ENCODE results near the gene CSF1. TPM values are rescaled to one million over a fixed set of nuclear protein-coding genes. Genes with fewer than 3 reads are reported as not detected.

The CSF1 gene
- total and polyA plus RNA-seq, 2 of the 13 experiments (the other 11 are each of a cell fraction or from before 2014, with no cell fraction given), result 4.6 to 13.3 TPM

- Histone ChIP-seq H3K79me2 (ENCODE audit: insufficient read depth, low read length) (peaks cover 28% of the 10 kb centered on the region), H3K27ac (ENCODE audit: extremely low read length, insufficient read depth, low read length) (no peak overlapping the region), H3K9me3 (ENCODE audit: low read length) (no peaks in the 10 kb centered on the region), H4K20me1 (ENCODE audit: insufficient read depth, low read length) (no peaks in the 10 kb centered on the region), H3K4me3 (replicated peaks in 1 of 3; ENCODE audit: insufficient read depth in 1 of 3, low read depth in 2 of 3, low read length in 3 of 3) (peak overlapping the region; percentile 73 to 85 (median 81); a peak in 4 of 6 replicates), H3K9ac (ENCODE audit: insufficient read depth, low read depth, low read length) (peak overlapping the region; percentile 32; the same call in 1 of the 2 replicates), H3K27me3 (ENCODE audit: control insufficient read depth in 1 of 2, insufficient read depth in 2 of 2, low read length in 2 of 2) (peaks cover 3 to 29% of the 10 kb centered on the region in 2 experiments), H3K36me3 (replicated peaks in 1 of 2; ENCODE audit: control insufficient read depth in 1 of 2, insufficient read depth in 2 of 2, low read length in 2 of 2) (peaks cover 0 to 5% of the 10 kb centered on the region in 2 experiments; a peak in 3 of 5 replicates), H3K4me1 (ENCODE audit: insufficient read depth, low read length) (peaks cover 61% of the 10 kb centered on the region), H3K4me2 (ENCODE audit: low read depth, low read length) (peak overlapping the region; percentile 78), H2AFZ (ENCODE audit: low read length) (no peak overlapping the region)
- ATAC-seq (no peak), FAIRE-seq (no peak), DNase-seq (ENCODE audit: low spot score) (no peak)
- ChIA-PET CTCF (ENCODE audit: low intra/inter-chr PET ratio, low total read pairs) (no interaction called here), POLR2A (interaction anchor here (2.5 kb wide), 1 partner anchor 72 kb away, joined by 8 read pairs; the partner anchor contains the start of gene AHCYL1)
- in situ Hi-C loops (cut with HindIII; ENCODE audit: extremely low pct_ligation_motif_present, low pct_unique_long_range_greater_than_20kb), result no loop called here
- TF ChIP-seq ZNF768 (CRISPR knock-in tag; IDR thresholded peaks at IDR 0.05) (peak; percentile 81), ZNF224 (CRISPR knock-in tag; IDR thresholded peaks at IDR 0.05) (no peak)
- intact Hi-C loops (cut with micrococcal nuclease; ENCODE audit: unreplicated experiment), result loop anchor here (5.0 kb wide), 2 partner anchors 120 to 135 kb away; no protein-coding TSS in a partner anchor
- WGBS (ENCODE audit: low lambda C conversion rate), result 62% methylated on average over 4 of the region's 4 CpGs
- TSS peak; percentile 43 for BruUV-seq (replicated peaks)
Measured at GRCh38 chr1:109912214-109912861, 1.7 kb downstream of the CSF1 start.

GRCh38 chr1:109912873-109913272, 2.2 kb downstream of the CSF1 start:
- Histone ChIP-seq H3K27ac (ENCODE audit: extremely low read length, insufficient read depth, low read length) (no peak overlapping the region), H3K9ac (ENCODE audit: insufficient read depth, low read depth, low read length) (no peak overlapping the region), H3K36me3 (replicated peaks in 1 of 2; ENCODE audit: control insufficient read depth in 1 of 2, insufficient read depth in 2 of 2, low read length in 2 of 2) (peaks cover 0 to 10% of the 10 kb centered on the region in 2 experiments; a peak in 3 of 5 replicates), H3K9me3 (ENCODE audit: low read length) (no peaks in the 10 kb centered on the region), H3K27me3 (ENCODE audit: control insufficient read depth in 1 of 2, insufficient read depth in 2 of 2, low read length in 2 of 2) (peaks cover 2 to 24% of the 10 kb centered on the region in 2 experiments), H3K4me1 (ENCODE audit: insufficient read depth, low read length) (peaks cover 61% of the 10 kb centered on the region), H3K4me3 (replicated peaks in 1 of 3; ENCODE audit: insufficient read depth in 1 of 3, low read depth in 2 of 3, low read length in 3 of 3) (no peak overlapping the region), H2AFZ (ENCODE audit: low read length) (no peak overlapping the region), H3K4me2 (ENCODE audit: low read depth, low read length) (peak overlapping the region; percentile 78), H4K20me1 (ENCODE audit: insufficient read depth, low read length) (no peaks in the 10 kb centered on the region), H3K79me2 (ENCODE audit: insufficient read depth, low read length) (peaks cover 28% of the 10 kb centered on the region)
- intact Hi-C loops (cut with micrococcal nuclease; ENCODE audit: unreplicated experiment), result loop anchor here (5.0 kb wide), 2 partner anchors 121 to 136 kb away; no protein-coding TSS in a partner anchor
- no peak for FAIRE-seq
- BruUV-seq (replicated peaks), result no TSS peak
- no peak for ATAC-seq
- POLR2A ChIA-PET, result no interaction called here
- DNase-seq (ENCODE audit: low spot score), result no peak
- WGBS (ENCODE audit: low lambda C conversion rate), result 60% methylated on average over 1 of the region's 1 CpG
- in situ Hi-C loops (cut with HindIII; ENCODE audit: extremely low pct_ligation_motif_present, low pct_unique_long_range_greater_than_20kb), result no loop called here
- CTCF ChIA-PET (ENCODE audit: low intra/inter-chr PET ratio, low total read pairs), result no interaction called here
- TF ChIP-seq RARG (CRISPR knock-in tag; IDR thresholded peaks at IDR 0.05; ENCODE audit: low read depth) (no peak), ZNF430 (CRISPR knock-in tag; IDR thresholded peaks at IDR 0.05) (no peak), ZNF160 (CRISPR knock-in tag; IDR thresholded peaks at IDR 0.05) (no peak), ZNF251 (CRISPR knock-in tag; IDR thresholded peaks at IDR 0.05) (no peak), ZHX2 (IDR thresholded peaks at IDR 0.05; ENCODE audit: low read depth) (no peak), ZHX2 (CRISPR knock-in tag; IDR thresholded peaks at IDR 0.05; ENCODE audit: borderline replicate concordance) (no peak), ZBTB33 (CRISPR knock-in tag; IDR thresholded peaks at IDR 0.05) (no peak), PHF21A (CRISPR knock-in tag; IDR thresholded peaks at IDR 0.05) (no peak)

All from HepG2 (cell line).